ENCODE measurements around the gene LTBP1. TPM values are rescaled to one million over a fixed set of nuclear protein-coding genes. Genes with fewer than 3 reads are reported as not detected.

The LTBP1 gene
- total RNA-seq, 4 donors from 2014 or later = 5.1 to 12.9 (median 10.7) TPM

- intact Hi-C loops (cut with DNase I) = no loop called here
- no peaks in the 10 kb centered on the region for H3K4me1 ChIP-seq
- no peak overlapping the region for H3K27ac ChIP-seq
- no peaks in the 10 kb centered on the region for H3K27me3 ChIP-seq
- TF ChIP-seq CTCF (IDR thresholded peaks at IDR 0.05) (no peak), POLR2A (IDR thresholded peaks at IDR 0.05) (no peak)
- DNase-seq = no peak
- no peak overlapping the region for H3K4me3 ChIP-seq (replicated peaks in 1 of 3)
- WGBS, 2 donors = 93 to 98% methylated on average over 2 of the region's 2 CpGs
- no peaks in the 10 kb centered on the region for H3K9me3 ChIP-seq
- no peaks in the 10 kb centered on the region for H3K36me3 ChIP-seq
Observed at GRCh38 chr2:33018271-33018670, 71.5 kb downstream of the LTBP1 start.

GRCh38 chr2:33019796-33020195, 73.0 kb downstream of the LTBP1 start:
- Histone ChIP-seq H3K4me1 (no peaks in the 10 kb centered on the region), H3K9me3 (no peaks in the 10 kb centered on the region), H3K4me3 (replicated peaks in 1 of 3) (no peak overlapping the region), H3K27ac (no peak overlapping the region), H3K36me3 (no peaks in the 10 kb centered on the region), H3K27me3 (no peaks in the 10 kb centered on the region)
- 95% methylated on average over 7 of the region's 7 CpGs for WGBS, 2 donors
- intact Hi-C loops (cut with DNase I) = no loop called here
- no peak for DNase-seq
- no peak for TF ChIP-seq POLR2A (IDR thresholded peaks at IDR 0.05)
- TF ChIP-seq CTCF (IDR thresholded peaks at IDR 0.05) = no peak

- Histone ChIP-seq H3K27ac (no peak overlapping the region), H3K4me1 (no peaks in the 10 kb centered on the region), H3K9me3 (no peaks in the 10 kb centered on the region), H3K27me3 (no peaks in the 10 kb centered on the region), H3K4me3 (replicated peaks in 1 of 3) (no peak overlapping the region), H3K36me3 (no peaks in the 10 kb centered on the region)
- intact Hi-C loops (cut with DNase I) = no loop called here
- TF ChIP-seq POLR2A (IDR thresholded peaks at IDR 0.05) (no peak), CTCF (IDR thresholded peaks at IDR 0.05) (no peak)
- WGBS, 2 donors = 83 to 94% methylated on average over 6 of the region's 6 CpGs
- no peak for DNase-seq
Observed at GRCh38 chr2:33020883-33021282, 74.1 kb downstream of the LTBP1 start.

- no peaks in the 10 kb centered on the region for H3K27me3 ChIP-seq
- 57 to 58% methylated on average over 5 of the region's 5 CpGs for WGBS, 2 donors
- no peaks in the 10 kb centered on the region for H3K9me3 ChIP-seq
- H3K36me3 ChIP-seq = no peaks in the 10 kb centered on the region
- H3K4me3 ChIP-seq (replicated peaks in 1 of 3) = no peak overlapping the region
- no peak overlapping the region for H3K27ac ChIP-seq
- TF ChIP-seq CTCF (IDR thresholded peaks at IDR 0.05) (no peak), POLR2A (IDR thresholded peaks at IDR 0.05) (no peak)
- intact Hi-C loops (cut with DNase I) = no loop called here
- no peak for DNase-seq
- H3K4me1 ChIP-seq = no peaks in the 10 kb centered on the region
Observed at GRCh38 chr2:33021542-33022227, 74.9 kb downstream of the LTBP1 start.

- Histone ChIP-seq H3K36me3 (no peaks in the 10 kb centered on the region), H3K9me3 (no peaks in the 10 kb centered on the region), H3K4me1 (no peaks in the 10 kb centered on the region), H3K27me3 (no peaks in the 10 kb centered on the region), H3K4me3 (replicated peaks in 1 of 3) (no peak overlapping the region), H3K27ac (no peak overlapping the region)
- 90% methylated on average over 2 of the region's 2 CpGs for WGBS, 2 donors
- intact Hi-C loops (cut with DNase I) = no loop called here
- TF ChIP-seq CTCF (IDR thresholded peaks at IDR 0.05) (no peak), POLR2A (IDR thresholded peaks at IDR 0.05) (no peak)
- no peak for DNase-seq
Observed at GRCh38 chr2:33022395-33022985, 75.7 kb downstream of the LTBP1 start.
